Mesenchymal stem cell (in vitro differentiated cells and primary cell): ENCODE results near the gene LRP1B.

Experiments
- DNase-seq: peaks from one replicate; pipeline ENCODE4 v3.0.0-alpha.2; 2013
- H2AFZ ChIP-seq: one replicate; pipeline ENCODE4 v1.6.1; 2013; ENCODE audit warnings: low read depth, mild to moderate bottlenecking, control low read depth, inconsistent platforms, low read length, moderate library complexity
- H2AK5ac ChIP-seq: 2 replicates; pipeline ENCODE4 v1.6.1; 2013; ENCODE audit warnings: low read length, moderate library complexity, mild to moderate bottlenecking, inconsistent platforms; ENCODE audit not compliant: severe bottlenecking
- H2BK120ac ChIP-seq: one replicate; pipeline ENCODE4 v1.6.1; 2013; ENCODE audit warnings: low read depth, mild to moderate bottlenecking, inconsistent platforms, low read length, moderate library complexity
- H2BK12ac ChIP-seq, 2 experiments: one replicate each; pipeline ENCODE4 v1.6.1; 2013; ENCODE audit warnings: inconsistent platforms in 2 of 2, low read length in 2 of 2, mild to moderate bottlenecking in 2 of 2, moderate library complexity in 2 of 2, control low read depth in 1 of 2
- H2BK15ac ChIP-seq: one replicate; pipeline ENCODE4 v1.6.1; 2013; ENCODE audit warnings: mild to moderate bottlenecking, low read depth, inconsistent platforms; ENCODE audit not compliant: poor library complexity, severe bottlenecking
- H2BK5ac ChIP-seq: 2 replicates; pipeline ENCODE4 v1.6.1; 2013; ENCODE audit warnings: low read depth, mild to moderate bottlenecking, low read length, control low read depth, inconsistent platforms; ENCODE audit not compliant: poor library complexity, severe bottlenecking
- H3K14ac ChIP-seq, 2 experiments: one replicate each; pipeline ENCODE4 v1.6.1; 2013; ENCODE audit warnings: inconsistent platforms in 2 of 2, low read length in 2 of 2, control low read depth in 1 of 2, mild to moderate bottlenecking in 1 of 2, moderate library complexity in 1 of 2
- H3K18ac ChIP-seq, 2 experiments: one replicate each; pipeline ENCODE4 v1.6.1; 2013; ENCODE audit warnings: inconsistent platforms in 2 of 2, low read length in 2 of 2, control low read depth in 1 of 2, low read depth in 1 of 2, mild to moderate bottlenecking in 1 of 2
- H3K23ac ChIP-seq, 2 experiments: one replicate each; pipeline ENCODE4 v1.6.1; 2013; ENCODE audit warnings: inconsistent platforms in 2 of 2, low read length in 2 of 2, mild to moderate bottlenecking in 2 of 2, moderate library complexity in 2 of 2, control low read depth in 1 of 2
- H3K27ac ChIP-seq: 2 replicates; pipeline ENCODE4 v1.5.1; 2013; ENCODE audit warnings: mild to moderate bottlenecking, moderate library complexity, low read length, control low read depth, inconsistent platforms; ENCODE audit not compliant: poor library complexity, severe bottlenecking
- H3K27me3 ChIP-seq, 2 experiments: 2 replicates each; pipeline versions ENCODE4 v1.6.1 to v1.7.0; 2013; ENCODE audit warnings: low read length in 2 of 2, mild to moderate bottlenecking in 2 of 2, moderate library complexity in 2 of 2, control low read depth in 1 of 2, inconsistent platforms in 1 of 2; ENCODE audit not compliant: control insufficient read depth in 1 of 2, insufficient read depth in 1 of 2
- H3K36me3 ChIP-seq, 2 experiments: 2 replicates each; pipeline versions ENCODE4 v1.6.1 to v1.7.0; 2013; ENCODE audit warnings: low read length in 2 of 2, control low read depth in 1 of 2, inconsistent platforms in 1 of 2, low read depth in 1 of 2, mild to moderate bottlenecking in 1 of 2; ENCODE audit not compliant: insufficient read depth in 2 of 2, control insufficient read depth in 1 of 2
- H3K4ac ChIP-seq, 2 experiments: one replicate each; pipeline ENCODE4 v1.6.1; 2013; ENCODE audit warnings: inconsistent platforms in 2 of 2, low read length in 2 of 2, mild to moderate bottlenecking in 2 of 2, moderate library complexity in 2 of 2, control low read depth in 1 of 2, low read depth in 1 of 2
- H3K4me1 ChIP-seq: 2 replicates; pipeline ENCODE4 v1.6.1; 2013; ENCODE audit warnings: low read depth, low read length, control low read depth; ENCODE audit not compliant: control insufficient read depth, insufficient read depth
- H3K4me2 ChIP-seq: 2 replicates; pipeline ENCODE4 v1.6.1; 2013; ENCODE audit warnings: low read length, mild to moderate bottlenecking, inconsistent platforms; ENCODE audit not compliant: poor library complexity, severe bottlenecking
- H3K4me3 ChIP-seq, 2 experiments: 2 replicates each; pipeline versions ENCODE4 v1.5.1 to v1.7.0; 2013; ENCODE audit warnings: low read length in 2 of 2, mild to moderate bottlenecking in 2 of 2, control low read depth in 1 of 2, low read depth in 1 of 2; ENCODE audit not compliant: insufficient read depth in 1 of 2
- H3K79me1 ChIP-seq: replicated peaks from 2 replicates; pipeline ENCODE4 v1.6.1; 2013; ENCODE audit warnings: mild to moderate bottlenecking, control low read depth, low read length, inconsistent platforms; ENCODE audit not compliant: poor library complexity, severe bottlenecking
- H3K9ac ChIP-seq: 2 replicates; pipeline ENCODE4 v1.7.0; 2013; ENCODE audit warnings: mild to moderate bottlenecking, low read length, moderate library complexity
- H3K9me3 ChIP-seq: 2 replicates; pipeline ENCODE4 v1.7.0; 2013; ENCODE audit warnings: mild to moderate bottlenecking, low read length; ENCODE audit not compliant: control insufficient read depth
- H4K8ac ChIP-seq: one replicate; pipeline ENCODE4 v1.6.1; 2013; ENCODE audit warnings: inconsistent platforms, mild to moderate bottlenecking, low read length, moderate library complexity
- H4K91ac ChIP-seq: one replicate; pipeline ENCODE4 v1.6.1; 2013; ENCODE audit warnings: mild to moderate bottlenecking, low read length, inconsistent platforms
- WGBS: methylation state at CpG from one replicate; pipeline ENCODE4 v1.1.7; 2013; ENCODE audit warnings: mixed read lengths; 5-methylcytosine and 5-hydroxymethylcytosine counted together

Gene LRP1B

DNA sequence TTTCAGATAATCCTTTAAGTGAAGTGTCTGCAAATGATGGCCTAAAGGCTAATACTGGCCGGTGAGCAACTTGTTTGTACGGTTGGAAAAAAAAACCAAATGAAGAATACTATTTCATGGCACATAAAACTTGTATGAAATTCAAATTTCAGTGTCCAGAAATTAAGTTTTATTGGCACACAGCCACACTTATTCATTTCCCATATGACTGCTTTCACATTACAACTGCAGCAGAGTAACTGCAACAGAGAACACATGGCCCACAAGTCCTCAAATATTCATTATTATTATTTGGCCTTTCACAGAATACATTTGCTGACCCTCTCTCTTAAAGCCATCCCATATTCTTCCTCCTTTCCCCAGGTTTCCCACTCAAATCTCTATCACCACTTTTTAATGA is 1268.6 kb downstream of the LRP1B start:
- no peak overlapping the region for H3K27ac ChIP-seq
- H3K4me1 ChIP-seq, result no peaks in the 10 kb centered on the region
- no peak overlapping the region for H3K4me2 ChIP-seq
- H2BK12ac ChIP-seq, result no peak overlapping the region
- no peak overlapping the region for H3K18ac ChIP-seq
- H3K27me3 ChIP-seq, result no peaks in the 10 kb centered on the region
- DNase-seq, result no peak
- no peak overlapping the region for H3K23ac ChIP-seq
- no peak overlapping the region for H3K4me3 ChIP-seq
- H2BK15ac ChIP-seq, result no peak overlapping the region
- H4K8ac ChIP-seq, result no peak overlapping the region
- no peaks in the 10 kb centered on the region for H3K9me3 ChIP-seq
- H2AK5ac ChIP-seq, result no peak overlapping the region
- H2BK120ac ChIP-seq, result no peak overlapping the region
- H4K91ac ChIP-seq, result no peak overlapping the region
- H3K14ac ChIP-seq, result no peak overlapping the region
- no peaks in the 10 kb centered on the region for H3K79me1 ChIP-seq
- no peak overlapping the region for H2AFZ ChIP-seq
- H3K4ac ChIP-seq, result no peak overlapping the region
- WGBS, result 100% methylated on average over 1 of the region's 2 CpGs
- no peak overlapping the region for H2BK5ac ChIP-seq
- H3K36me3 ChIP-seq, result no peaks in the 10 kb centered on the region
- no peak overlapping the region for H3K9ac ChIP-seq

DNA sequence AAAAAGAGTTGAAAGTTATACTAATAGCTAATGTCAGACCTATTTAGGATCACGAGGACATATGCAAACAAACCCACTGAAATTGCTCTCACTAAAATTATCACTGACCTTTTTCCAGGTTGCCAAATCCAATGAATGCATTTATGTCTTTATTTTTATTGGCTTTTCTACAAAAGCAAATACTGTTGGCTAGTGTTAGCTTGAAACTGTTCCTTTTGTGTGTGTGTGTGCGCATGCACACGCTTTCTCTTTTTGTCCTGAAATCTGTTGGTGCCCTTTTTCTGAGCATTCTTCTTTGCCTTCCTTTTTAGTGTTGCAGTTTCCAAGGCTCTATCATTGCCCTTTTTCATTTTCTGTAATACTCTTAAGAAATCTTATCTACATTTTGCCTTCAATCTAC is 1269.2 kb downstream of the LRP1B start:
- H2BK120ac ChIP-seq, result no peak overlapping the region
- H3K14ac ChIP-seq, result no peak overlapping the region
- DNase-seq, result no peak
- no peak overlapping the region for H3K18ac ChIP-seq
- H3K4me1 ChIP-seq, result no peaks in the 10 kb centered on the region
- no peaks in the 10 kb centered on the region for H3K79me1 ChIP-seq
- H4K8ac ChIP-seq, result no peak overlapping the region
- H3K4ac ChIP-seq, result no peak overlapping the region
- no peaks in the 10 kb centered on the region for H3K36me3 ChIP-seq
- 100% methylated on average over 3 of the region's 3 CpGs for WGBS
- H3K9ac ChIP-seq, result no peak overlapping the region
- H2AK5ac ChIP-seq, result no peak overlapping the region
- no peak overlapping the region for H2BK5ac ChIP-seq
- no peak overlapping the region for H3K4me2 ChIP-seq
- H3K9me3 ChIP-seq, result no peaks in the 10 kb centered on the region
- H4K91ac ChIP-seq, result no peak overlapping the region
- H3K27ac ChIP-seq, result no peak overlapping the region
- H3K27me3 ChIP-seq, result no peaks in the 10 kb centered on the region
- no peak overlapping the region for H3K4me3 ChIP-seq
- no peak overlapping the region for H2AFZ ChIP-seq
- no peak overlapping the region for H2BK12ac ChIP-seq
- H3K23ac ChIP-seq, result no peak overlapping the region
- no peak overlapping the region for H2BK15ac ChIP-seq

DNA sequence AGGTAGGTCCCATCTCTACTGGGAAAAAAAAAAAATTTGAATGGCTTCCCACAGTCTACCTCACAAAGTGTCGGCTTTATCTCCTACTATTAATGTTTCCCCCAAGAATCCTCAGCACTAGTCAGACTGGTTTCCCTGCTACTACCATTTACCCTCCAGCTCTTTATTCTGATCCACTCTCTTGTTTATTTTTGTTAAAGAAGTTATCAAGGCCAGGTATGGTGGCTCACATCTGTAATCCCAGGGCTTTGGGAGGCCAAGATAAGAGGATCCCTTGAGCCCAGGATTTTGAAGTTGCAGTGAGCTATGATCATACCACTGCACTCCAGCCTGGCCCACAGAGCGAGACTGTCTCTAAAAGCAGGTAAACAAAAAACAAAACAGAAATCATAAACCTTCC is 1275.3 kb downstream of the LRP1B start:
- Histone ChIP-seq H3K4ac (no peak overlapping the region), H3K14ac (no peak overlapping the region)

DNA sequence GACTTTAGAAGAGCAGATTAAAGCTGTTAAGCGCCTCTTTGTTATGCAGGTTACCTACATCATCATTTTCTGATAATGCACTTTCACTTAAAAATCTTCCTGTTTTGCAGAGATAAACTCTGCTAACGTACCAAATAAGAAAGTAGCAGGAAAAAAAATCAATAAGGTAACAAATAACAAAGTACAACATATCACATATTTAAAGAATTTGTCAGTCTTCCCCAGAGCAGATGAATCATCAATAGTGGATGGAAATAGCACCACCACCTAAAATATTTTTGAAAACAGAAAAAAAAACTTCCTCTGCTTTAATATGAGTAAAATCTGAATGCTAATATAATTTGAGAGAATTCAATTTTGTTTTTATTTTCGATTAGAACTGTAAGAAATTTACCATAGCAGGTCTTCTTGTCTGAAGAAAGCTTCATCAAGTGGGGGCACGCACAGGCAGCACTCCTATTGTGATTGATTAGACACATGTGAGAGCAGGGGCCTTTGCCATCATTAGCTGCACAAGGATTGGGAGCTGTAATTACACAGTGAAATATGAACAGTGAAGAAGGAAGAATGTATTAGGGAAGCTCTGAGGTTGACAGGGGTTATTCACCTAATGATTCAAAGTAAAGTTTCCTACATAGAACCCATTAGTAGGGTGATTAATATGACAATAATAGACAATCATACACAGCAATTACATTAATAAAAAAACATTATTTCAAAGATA is 1279.4 kb downstream of the LRP1B start:
- no peak overlapping the region for H2AK5ac ChIP-seq
- no peaks in the 10 kb centered on the region for H3K36me3 ChIP-seq
- H2BK15ac ChIP-seq, result no peak overlapping the region
- no peak overlapping the region for H4K8ac ChIP-seq
- H3K79me1 ChIP-seq, result no peaks in the 10 kb centered on the region
- H3K14ac ChIP-seq, result no peak overlapping the region
- no peak overlapping the region for H3K18ac ChIP-seq
- H4K91ac ChIP-seq, result no peak overlapping the region
- no peak overlapping the region for H3K4me2 ChIP-seq
- no peak overlapping the region for H3K9ac ChIP-seq
- H2BK12ac ChIP-seq, result no peak overlapping the region
- no peak overlapping the region for H3K4me3 ChIP-seq
- H3K27me3 ChIP-seq, result no peaks in the 10 kb centered on the region
- H3K23ac ChIP-seq, result no peak overlapping the region
- no peaks in the 10 kb centered on the region for H3K4me1 ChIP-seq
- H3K9me3 ChIP-seq, result no peaks in the 10 kb centered on the region
- H2AFZ ChIP-seq, result no peak overlapping the region
- 83% methylated on average over 3 of the region's 4 CpGs for WGBS
- no peak overlapping the region for H2BK5ac ChIP-seq
- no peak overlapping the region for H3K4ac ChIP-seq
- H3K27ac ChIP-seq, result no peak overlapping the region
- no peak for DNase-seq
- no peak overlapping the region for H2BK120ac ChIP-seq

More for the DNA sequence above, 1275.3 kb downstream of the LRP1B start:
- WGBS, result 100% methylated on average over 2 of the region's 2 CpGs
- Histone ChIP-seq H2AK5ac (no peak overlapping the region), H3K9me3 (no peaks in the 10 kb centered on the region), H2BK5ac (no peak overlapping the region), H4K91ac (no peak overlapping the region), H3K18ac (no peak overlapping the region), H3K4me2 (no peak overlapping the region), H2BK15ac (no peak overlapping the region), H3K23ac (no peak overlapping the region), H2AFZ (no peak overlapping the region), H3K4me1 (no peaks in the 10 kb centered on the region), H3K27ac (no peak overlapping the region), H2BK12ac (no peak overlapping the region), H3K4me3 (no peak overlapping the region), H3K27me3 (no peaks in the 10 kb centered on the region), H3K36me3 (no peaks in the 10 kb centered on the region), H2BK120ac (no peak overlapping the region), H4K8ac (no peak overlapping the region), H3K79me1 (no peaks in the 10 kb centered on the region), H3K9ac (no peak overlapping the region)
- DNase-seq, result no peak
